GM13976 (cell line): ENCODE results near the gene SKIC2.

Experiments used
- DNase-seq: peaks from one replicate; pipeline ENCODE4 v3.0.0; 2012; ENCODE audit warnings: low spot score
- CTCF ChIP-seq: IDR thresholded peaks from 2 replicates; pipeline ENCODE4 v1.5.1; 2012; ENCODE audit warnings: borderline replicate concordance, mild to moderate bottlenecking; ENCODE audit not compliant: insufficient read depth; ENCODE audit errors: extremely low read depth, missing control alignments, control extremely low read depth
- in situ Hi-C: fragments of 300-500 bp; cut with MboI; formaldehyde crosslinking; loops from one replicate; pipeline ENCODE4 v1.12.0; 2022; ENCODE audit warnings: low sequenced_read_pairs, mixed read lengths, inconsistent platforms; ENCODE audit not compliant: unreplicated experiment

Gene SKIC2

GRCh38 chr6:31919624-31920303, 39.2 kb upstream of the SKIC2 start:
- in situ Hi-C loops = no loop called here
- no peak for DNase-seq
- no peak for TF ChIP-seq CTCF

- in situ Hi-C loops = no loop called here
These were observed 38.2 kb upstream of the SKIC2 start for GRCh38 chr6:31920811-31921210.

GRCh38 chr6:31922942-31923341, 36.0 kb upstream of the SKIC2 start:
- peak; percentile 11 for TF ChIP-seq CTCF
- DNase-seq = no peak
- in situ Hi-C loops = no loop called here

More at GRCh38 chr6:31920811-31921210, 38.2 kb upstream of the SKIC2 start:
- TF ChIP-seq CTCF = no peak
- no peak for DNase-seq

GRCh38 chr6:31927242-31927862, 31.6 kb upstream of the SKIC2 start, which contains the start of gene C2:
TSS of gene C2 (plus strand) at chr6:31927717. CDS start at chr6:31927753, 36 bp downstream.
- no peak for DNase-seq
- no peak for TF ChIP-seq CTCF
- in situ Hi-C loops = no loop called here

GRCh38 chr6:31927863-31928671, 30.9 kb upstream of the SKIC2 start:
- in situ Hi-C loops = no loop called here
- no peak for DNase-seq
- no peak for TF ChIP-seq CTCF

GRCh38 chr6:31928672-31928939, 30.4 kb upstream of the SKIC2 start:
- in situ Hi-C loops = no loop called here
- TF ChIP-seq CTCF = no peak
- no peak for DNase-seq
